Ovary (tissue), 9 donors: ENCODE results near the gene OLFM1. TPM values are rescaled to one million over a fixed set of nuclear protein-coding genes. Genes with fewer than 3 reads are reported as not detected.

Experiments
- DNase-seq, 5 donors: peaks; one replicate each; pipeline ENCODE4 v3.0.0-alpha.2; 2019 to 2020
- H3K27ac ChIP-seq, 2 donors: fragments of 200-600 bp; one replicate each; pipeline versions ENCODE4 v1.5.1 to v1.8.0; 2019 to 2022
- H3K27me3 ChIP-seq: fragments of 200-600 bp; one replicate; pipeline ENCODE4 v1.8.0; 2022
- H3K36me3 ChIP-seq: fragments of 200-600 bp; sonication (generic); one replicate; pipeline ENCODE4 v1.5.1; 2019
- H3K4me1 ChIP-seq: one replicate; pipeline ENCODE4 v1.8.1; 2013; ENCODE audit warnings: mild to moderate bottlenecking, moderate library complexity; ENCODE audit not compliant: insufficient read depth
- H3K4me3 ChIP-seq: fragments of 200-600 bp; sonication (generic); one replicate; pipeline ENCODE4 v1.5.1; 2017
- H3K9me3 ChIP-seq, 2 donors: fragments of 200-600 bp in 1 of 2; sonication (generic) in 1 of 2; one replicate each; pipeline versions ENCODE4 v1.5.1 to v1.8.1; 2013 to 2019; ENCODE audit warnings: mild to moderate bottlenecking in 1 of 2, moderate library complexity in 1 of 2
- CTCF ChIP-seq, 3 donors: fragments of 450-650 bp in 2 of 3; fragments of 200-600 bp in 1 of 3; IDR thresholded peaks; one replicate each; pipeline versions ENCODE4 v1.5.1 to v1.8.0; 2016 to 2022; ENCODE audit warnings: antibody characterized with exemption in 3 of 3, mild to moderate bottlenecking in 1 of 3
- EP300 ChIP-seq: sonication (generic); formaldehyde crosslinking; IDR thresholded peaks from one replicate; pipeline ENCODE4 v1.6.1; 2017; ENCODE audit warnings: antibody characterized with exemption
- POLR2A ChIP-seq: fragments of 450-650 bp; IDR thresholded peaks from one replicate; pipeline ENCODE4 v1.6.1; 2017; ENCODE audit warnings: antibody characterized with exemption, mild to moderate bottlenecking, moderate library complexity
- WGBS, 3 donors: extraction: QIAGEN DNeasy Blood & Tissue Kit in 1 of 3; methylation state at CpG; one replicate each; pipeline versions ENCODE4 v1.1.5 to v1.1.7; 2013 to 2017; 5-methylcytosine and 5-hydroxymethylcytosine counted together
- intact Hi-C, 4 donors: fragments of 100-400 bp; cut with DNase I; formaldehyde crosslinking; loops; one replicate each; pipeline versions ENCODE4 v1.11.0 to v1.15.1; 2022 to 2023
- polyA plus RNA-seq, 2 donors: library from polyadenylated mRNA; stranded (reverse); fragments of 200-250 nt in 1 of 2; fragments of 350-450 nt in 1 of 2; fragmentation: Illumina TruSeq in 1 of 2; extraction: RNeasy Lipid Tissue Mini Kit (QIAGEN cat#74804) in 1 of 2; gene quantifications; one replicate each; pipeline ENCODE4 v1.2.3, GENCODE V29; 2013 to 2014
- total RNA-seq, 7 donors: library from RNA; depleted of rRNA in 2 of 7; stranded (reverse); fragments of >200 nt in 2 of 7; fragmentation: NEBNext Ultra II Directional in 3 of 7; extraction: Animal tissue kit (Norgen Biotek cat#: 25700) in 3 of 7; gene quantifications; one replicate each; pipeline versions ENCODE4 v1.1.0 to v1.2.4, GENCODE V29; 2016 to 2023
- donor health status: DM: no; HTN: no; CAD: no; lungs with moderate emphysema.
- donor health status: DM: no; HTN: no; CAD: no.
- donor health status: Bipolar disorder and iron deficiency.
- donor health status: DM: yes; HTN: yes; CAD: no.
- donor health status: DM: no; HTN: no; CAD: no.
- donor health status: DM: yes; HTN: yes; CAD: no.

Gene OLFM1
- total and polyA plus RNA-seq, 9 donors: 6.5 to 40.0 (median 19.9) TPM

GRCh38 chr9:135166565-135166964 is 79.1 kb downstream of the OLFM1 start:
- WGBS, 3 donors: 81 to 83% (median 82%) methylated on average over 14 of the region's 14 CpGs
- intact Hi-C loops: no loop called here
- TF ChIP-seq POLR2A: no peak
- TF ChIP-seq EP300: no peak
- no peak for TF ChIP-seq CTCF (IDR thresholded peaks at IDR 0.05)
- DNase-seq: no peak
- Histone ChIP-seq H3K9me3 (no peaks in the 10 kb centered on the region), H3K4me3 (no peak overlapping the region), H3K4me1 (no peaks in the 10 kb centered on the region), H3K36me3 (no peaks in the 10 kb centered on the region), H3K27ac (no peak overlapping the region), H3K27me3 (no peaks in the 10 kb centered on the region)

DNA sequence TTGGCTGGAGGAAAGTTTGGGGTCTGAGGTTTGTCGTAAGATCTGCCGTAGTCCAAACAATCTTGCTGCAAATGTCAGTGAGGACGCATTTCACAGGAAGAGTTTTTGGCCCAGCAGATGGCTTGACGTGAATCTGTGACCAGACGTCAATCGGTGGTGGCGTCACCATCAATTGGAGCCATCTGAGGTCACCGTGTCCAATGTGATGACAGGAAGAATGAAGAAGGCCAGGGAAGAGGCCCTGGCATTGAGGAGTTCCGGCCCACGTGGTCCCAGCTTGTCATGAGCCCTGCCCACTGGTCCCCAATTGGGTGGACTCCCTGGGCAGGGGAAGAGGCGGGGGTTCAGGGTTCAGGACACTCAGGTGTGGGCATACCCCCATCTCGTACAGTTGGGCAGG is 79.9 kb downstream of the OLFM1 start:
- Histone ChIP-seq H3K27me3 (no peaks in the 10 kb centered on the region), H3K27ac (no peak overlapping the region), H3K4me1 (no peaks in the 10 kb centered on the region), H3K4me3 (no peak overlapping the region), H3K36me3 (no peaks in the 10 kb centered on the region), H3K9me3 (no peaks in the 10 kb centered on the region)
- 71 to 78% (median 74%) methylated on average over 12 of the region's 12 CpGs for WGBS, 3 donors
- intact Hi-C loops: no loop called here
- TF ChIP-seq CTCF (IDR thresholded peaks at IDR 0.05): no peak
- no peak for TF ChIP-seq EP300
- TF ChIP-seq POLR2A: no peak
- DNase-seq: no peak

GRCh38 chr9:135167849-135168655 is 80.6 kb downstream of the OLFM1 start:
- no peak overlapping the region for H3K4me3 ChIP-seq
- TF ChIP-seq POLR2A (no peak), CTCF (IDR thresholded peaks at IDR 0.05) (no peak), EP300 (no peak)
- H3K4me1 ChIP-seq: no peaks in the 10 kb centered on the region
- H3K27ac ChIP-seq: no peak overlapping the region
- no peaks in the 10 kb centered on the region for H3K9me3 ChIP-seq
- no peaks in the 10 kb centered on the region for H3K27me3 ChIP-seq
- intact Hi-C loops: no loop called here
- H3K36me3 ChIP-seq: no peaks in the 10 kb centered on the region
- WGBS, 3 donors: 43 to 61% (median 45%) methylated on average over 22 to 23 of the region's 23 CpGs
- DNase-seq: no peak

GRCh38 chr9:135169709-135170226 is 82.3 kb downstream of the OLFM1 start:
- intact Hi-C loops: no loop called here

More at GRCh38 chr9:135169709-135170226, 82.3 kb downstream of the OLFM1 start:
- TF ChIP-seq EP300 (no peak), POLR2A (no peak), CTCF (IDR thresholded peaks at IDR 0.05) (no peak)
- Histone ChIP-seq H3K36me3 (no peaks in the 10 kb centered on the region), H3K4me1 (no peaks in the 10 kb centered on the region), H3K9me3 (no peaks in the 10 kb centered on the region), H3K27ac (no peak overlapping the region), H3K27me3 (no peaks in the 10 kb centered on the region), H3K4me3 (no peak overlapping the region)
- DNase-seq: no peak
- WGBS, 3 donors: 67 to 80% (median 80%) methylated on average over 10 of the region's 10 CpGs
